Breast epithelium (tissue), 4 donors: Measurements from ENCODE around the gene RBM12. TPM values are rescaled to one million over a fixed set of nuclear protein-coding genes. Genes with fewer than 3 reads are reported as not detected.

Experiments
- DNase-seq, 2 donors: peaks; one replicate each; pipeline ENCODE4 v3.0.0-alpha.2; 2019; ENCODE audit warnings: low spot score in 2 of 2
- H3K27ac ChIP-seq, 2 donors: fragments of 200-600 bp; sonication (generic) in 1 of 2; one replicate each; pipeline ENCODE4 v1.5.1; 2016 to 2019; ENCODE audit warnings: mild to moderate bottlenecking in 1 of 2
- H3K27me3 ChIP-seq, 2 donors: fragments of 200-600 bp; sonication (generic) in 1 of 2; one replicate each; pipeline versions ENCODE4 v1.5.1 to v1.6.0; 2017 to 2019; ENCODE audit warnings: control low read depth in 1 of 2, mild to moderate bottlenecking in 1 of 2
- H3K36me3 ChIP-seq: fragments of 200-600 bp; one replicate; pipeline ENCODE4 v1.5.1; 2019
- H3K4me1 ChIP-seq, 2 donors: fragments of 200-600 bp; sonication (generic); one replicate each; pipeline ENCODE4 v1.5.1; 2016 to 2019; ENCODE audit warnings: control low read depth in 1 of 2
- H3K4me3 ChIP-seq, 3 donors: fragments of 200-600 bp; sonication (generic); 1 replicate in 2 of 3; 2 replicates in 1 of 3; pipeline ENCODE4 v1.5.1; 2016 to 2019; ENCODE audit warnings: mild to moderate bottlenecking in 3 of 3, moderate library complexity in 2 of 3
- H3K9me3 ChIP-seq, 2 donors: fragments of 200-600 bp; sonication (generic) in 1 of 2; one replicate each; pipeline ENCODE4 v1.5.1; 2016 to 2019; ENCODE audit warnings: control low read depth in 1 of 2
- POLR2A ChIP-seq: fragments of 450-650 bp; IDR thresholded peaks from one replicate; pipeline ENCODE4 v1.6.1; 2016; ENCODE audit warnings: antibody characterized with exemption, mild to moderate bottlenecking, moderate library complexity
- POLR2AphosphoS5 ChIP-seq, 3 donors: sonication (generic); formaldehyde crosslinking; IDR thresholded peaks; one replicate each; pipeline ENCODE4 v1.6.1; 2017; ENCODE audit warnings: antibody characterized with exemption in 3 of 3
- intact Hi-C: fragments of 100-400 bp; cut with DNase I; formaldehyde crosslinking; loops from one replicate; pipeline ENCODE4 v1.15.1; 2023; ENCODE audit warnings: low total_unique reads
- total RNA-seq, 3 donors: library from RNA; depleted of rRNA; stranded (reverse); fragments of >200 nt; gene quantifications; one replicate each; pipeline ENCODE4 v1.1.0, GENCODE V29; 2016
- TF ChIP-seq, protein P1 (sequence below), 3 donors: fragments of 450-650 bp; IDR thresholded peaks; one replicate each; pipeline ENCODE4 v1.5.1; 2016 to 2017; ENCODE audit warnings: antibody characterized with exemption in 3 of 3, mild to moderate bottlenecking in 3 of 3, moderate library complexity in 3 of 3

Gene RBM12
- total RNA-seq, 3 donors from 2014 or later, result 22.7 to 40.1 (median 34.4) TPM

- DNase-seq, result peak; percentile 80 to 85
- Histone ChIP-seq H3K36me3 (no peaks in the 10 kb centered on the region), H3K4me1 (peaks cover 7 to 8% of the 10 kb centered on the region in 2 donors), H3K4me3 (peak overlapping the region; percentile 41 to 69 (median 54)), H3K27ac (peak overlapping the region; percentile 90 to 91), H3K9me3 (no peaks in the 10 kb centered on the region), H3K27me3 (no peaks in the 10 kb centered on the region)
- TF ChIP-seq POLR2A (no peak), POLR2AphosphoS5 (IDR thresholded peaks at IDR 0.05) (no peak)
- TF ChIP-seq, protein P1, sequence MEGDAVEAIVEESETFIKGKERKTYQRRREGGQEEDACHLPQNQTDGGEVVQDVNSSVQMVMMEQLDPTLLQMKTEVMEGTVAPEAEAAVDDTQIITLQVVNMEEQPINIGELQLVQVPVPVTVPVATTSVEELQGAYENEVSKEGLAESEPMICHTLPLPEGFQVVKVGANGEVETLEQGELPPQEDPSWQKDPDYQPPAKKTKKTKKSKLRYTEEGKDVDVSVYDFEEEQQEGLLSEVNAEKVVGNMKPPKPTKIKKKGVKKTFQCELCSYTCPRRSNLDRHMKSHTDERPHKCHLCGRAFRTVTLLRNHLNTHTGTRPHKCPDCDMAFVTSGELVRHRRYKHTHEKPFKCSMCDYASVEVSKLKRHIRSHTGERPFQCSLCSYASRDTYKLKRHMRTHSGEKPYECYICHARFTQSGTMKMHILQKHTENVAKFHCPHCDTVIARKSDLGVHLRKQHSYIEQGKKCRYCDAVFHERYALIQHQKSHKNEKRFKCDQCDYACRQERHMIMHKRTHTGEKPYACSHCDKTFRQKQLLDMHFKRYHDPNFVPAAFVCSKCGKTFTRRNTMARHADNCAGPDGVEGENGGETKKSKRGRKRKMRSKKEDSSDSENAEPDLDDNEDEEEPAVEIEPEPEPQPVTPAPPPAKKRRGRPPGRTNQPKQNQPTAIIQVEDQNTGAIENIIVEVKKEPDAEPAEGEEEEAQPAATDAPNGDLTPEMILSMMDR (IDR thresholded peaks at IDR 0.05), result no peak
- intact Hi-C loops, result no loop called here
These were observed 48.0 kb downstream of the RBM12 start for GRCh38 chr20:35616465-35617396.

- peak; percentile 99 for DNase-seq
- Histone ChIP-seq H3K4me1 (peaks cover 7 to 8% of the 10 kb centered on the region in 2 donors), H3K27ac (peak within 1 kb of the TSS; percentile 90 to 91), H3K4me3 (peak within 1 kb of the TSS; percentile 48 to 69 (median 54)), H3K36me3 (no peaks in the 10 kb centered on the region), H3K9me3 (no peaks in the 10 kb centered on the region), H3K27me3 (no peaks in the 10 kb centered on the region)
- intact Hi-C loops, result no loop called here
- TF ChIP-seq, protein P1 (IDR thresholded peaks at IDR 0.05), result no peak
- peak; percentile 7 to 53 (median 33) for TF ChIP-seq POLR2AphosphoS5 (IDR thresholded peaks at IDR 0.05)
These were observed 48.8 kb downstream of the RBM12 start, which contains the start of gene SPAG4 for GRCh38 chr20:35615667-35616464. SPAG4 (plus strand) TSS chr20:35615829; CDS start chr20:35616004, 175 bp downstream.

DNA sequence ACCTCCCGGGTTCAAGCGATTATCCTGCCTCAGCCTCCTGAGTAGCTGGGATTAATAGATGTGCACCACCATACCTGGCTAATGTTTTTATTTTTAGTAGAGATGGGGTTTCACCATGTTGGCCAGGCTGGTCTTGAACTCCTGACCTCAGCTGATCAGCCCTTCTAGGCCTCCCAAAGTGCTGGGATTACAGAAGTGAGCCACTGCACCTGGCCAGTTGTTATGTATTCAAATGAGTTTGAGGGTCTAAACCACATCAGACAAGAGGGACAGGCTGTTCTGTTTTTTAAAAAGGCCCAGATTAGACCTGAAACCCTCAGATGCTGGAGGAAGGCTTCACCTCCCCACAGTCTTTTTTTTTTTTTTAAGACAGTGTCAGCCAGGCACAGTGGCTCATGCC, 53.2 kb downstream of the RBM12 start:
- Histone ChIP-seq H3K4me1 (no peaks in the 10 kb centered on the region), H3K36me3 (no peaks in the 10 kb centered on the region), H3K4me3 (no peak overlapping the region), H3K27ac (no peak overlapping the region), H3K9me3 (no peaks in the 10 kb centered on the region), H3K27me3 (no peaks in the 10 kb centered on the region)
- intact Hi-C loops, result no loop called here
- TF ChIP-seq POLR2A, result no peak
- TF ChIP-seq, protein P1 (IDR thresholded peaks at IDR 0.05), result no peak
- TF ChIP-seq POLR2AphosphoS5 (IDR thresholded peaks at IDR 0.05), result no peak
- DNase-seq, result no peak

- no peaks in the 10 kb centered on the region for H3K36me3 ChIP-seq
These were observed 53.8 kb downstream of the RBM12 start for GRCh38 chr20:35610833-35611427.

More at GRCh38 chr20:35610833-35611427, 53.8 kb downstream of the RBM12 start:
- DNase-seq, result no peak
- no peak for TF ChIP-seq POLR2AphosphoS5 (IDR thresholded peaks at IDR 0.05)
- TF ChIP-seq, protein P1 (IDR thresholded peaks at IDR 0.05), result no peak
- TF ChIP-seq POLR2A, result no peak
- Histone ChIP-seq H3K27ac (no peak overlapping the region), H3K27me3 (no peaks in the 10 kb centered on the region), H3K4me1 (no peaks in the 10 kb centered on the region), H3K4me3 (no peak overlapping the region), H3K9me3 (no peaks in the 10 kb centered on the region)
- intact Hi-C loops, result no loop called here
